Activated CD8-positive, alpha-beta T cell treated with anti-CD3 and anti-CD28 coated beads for 36 hours (primary cell): ENCODE data around the gene ERAL1. TPM values are rescaled to one million over a fixed set of nuclear protein-coding genes. Genes with fewer than 3 reads are reported as not detected.

Source experiments
- ATAC-seq: fragments of 200-7000 bp; cut with Tn5 transposase; one replicate; pipeline ENCODE4 v1.10.0; 2021; ENCODE audit warnings: mild to moderate bottlenecking, moderate library complexity
- CTCF ChIA-PET: fragments of 350-600 bp; sonication (Branson Sonifier 250); formaldehyde crosslinking; loops from one replicate; lab custom pipeline; 2021; ENCODE audit warnings: antibody characterized with exemption; lab: Charles Lee
- POLR2A ChIA-PET: fragments of 350-600 bp; sonication (Branson Sonifier 250); formaldehyde crosslinking; loops from one replicate; lab custom pipeline; 2021; ENCODE audit warnings: antibody characterized with exemption; lab: Charles Lee
- DNase-seq: peaks from one replicate; pipeline ENCODE4 v3.0.0-alpha.2; 2020
- H3K27ac Mint-ChIP-seq: one replicate; pipeline ENCODE4 v1.8.0; 2021; ENCODE audit warnings: mild to moderate bottlenecking, mixed read lengths
- H3K27me3 Mint-ChIP-seq: one replicate; pipeline ENCODE4 v1.8.0; 2021; ENCODE audit warnings: mixed read lengths
- H3K36me3 Mint-ChIP-seq: one replicate; pipeline ENCODE4 v1.8.0; 2021; ENCODE audit warnings: low read depth, mixed read lengths
- H3K4me1 Mint-ChIP-seq: one replicate; pipeline ENCODE4 v1.8.0; 2021; ENCODE audit warnings: low read depth, mixed read lengths
- H3K4me3 Mint-ChIP-seq: one replicate; pipeline ENCODE4 v1.8.0; 2021; ENCODE audit warnings: mild to moderate bottlenecking, moderate library complexity, mixed read lengths
- H3K9me3 Mint-ChIP-seq: one replicate; pipeline ENCODE4 v1.8.0; 2021; ENCODE audit warnings: mixed read lengths
- intact Hi-C: fragments of 100-400 bp; cut with micrococcal nuclease; formaldehyde crosslinking; loops from one replicate; pipeline ENCODE4 v1.10.0; 2022
- total RNA-seq, 2 experiments: library from RNA; stranded (reverse); gene quantifications; one replicate each; pipeline ENCODE4 v1.2.3, GENCODE V29; 2021
- TF ChIP-seq, protein P1 (sequence below): fragments of 200-600 bp; IDR thresholded peaks from one replicate; pipeline ENCODE4 v1.8.0; 2022; ENCODE audit warnings: antibody characterized with exemption, mild to moderate bottlenecking

ERAL1 gene
- 10 to 100 TPM; 58.2 to 60.0 TPM for total RNA-seq

DNA sequence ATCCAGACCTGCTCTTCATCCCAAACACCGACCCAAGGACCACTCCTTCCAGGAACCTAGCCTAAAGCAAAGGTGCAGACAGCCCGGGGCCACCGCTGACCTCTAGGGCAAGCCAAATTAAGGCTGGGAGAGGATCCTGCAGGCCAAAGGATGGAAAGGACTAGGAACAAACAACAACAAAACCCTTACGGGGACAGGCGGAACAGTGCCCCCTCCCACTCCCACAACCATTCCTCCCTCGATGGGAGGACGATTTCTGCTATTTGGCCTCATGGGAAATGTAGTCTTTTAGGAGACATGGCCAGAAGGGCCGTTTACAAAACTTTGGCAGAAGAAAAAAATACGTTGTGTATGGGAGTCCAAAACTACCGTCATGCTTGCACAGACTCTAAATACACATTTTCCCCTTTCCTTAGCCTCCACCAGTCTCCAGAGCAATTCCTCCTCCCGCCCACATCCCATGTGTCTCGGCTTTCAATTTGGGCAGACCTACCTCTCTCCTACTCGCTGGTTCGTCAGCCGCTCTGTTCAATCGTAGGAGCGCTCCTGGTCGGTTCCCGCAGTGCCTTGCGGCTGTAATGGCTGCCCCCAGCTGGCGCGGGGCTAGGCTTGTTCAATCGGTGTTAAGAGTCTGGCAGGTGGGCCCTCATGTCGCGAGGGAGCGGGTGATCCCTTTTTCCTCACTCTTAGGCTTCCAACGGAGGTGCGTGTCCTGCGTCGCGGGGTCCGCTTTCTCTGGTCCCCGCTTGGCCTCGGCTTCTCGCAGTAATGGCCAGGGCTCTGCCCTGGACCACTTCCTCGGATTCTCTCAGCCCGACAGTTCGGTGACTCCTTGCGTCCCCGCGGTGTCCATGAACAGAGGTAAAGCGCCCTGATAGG is at the start of gene ERAL1:
TSS of gene ERAL1 (plus strand) at position 560 of the 879 bp plus-strand sequence. CDS start at position 579, 19 bp downstream.
- peak; percentile 93 for DNase-seq
- peak; percentile 99 for ATAC-seq

DNA sequence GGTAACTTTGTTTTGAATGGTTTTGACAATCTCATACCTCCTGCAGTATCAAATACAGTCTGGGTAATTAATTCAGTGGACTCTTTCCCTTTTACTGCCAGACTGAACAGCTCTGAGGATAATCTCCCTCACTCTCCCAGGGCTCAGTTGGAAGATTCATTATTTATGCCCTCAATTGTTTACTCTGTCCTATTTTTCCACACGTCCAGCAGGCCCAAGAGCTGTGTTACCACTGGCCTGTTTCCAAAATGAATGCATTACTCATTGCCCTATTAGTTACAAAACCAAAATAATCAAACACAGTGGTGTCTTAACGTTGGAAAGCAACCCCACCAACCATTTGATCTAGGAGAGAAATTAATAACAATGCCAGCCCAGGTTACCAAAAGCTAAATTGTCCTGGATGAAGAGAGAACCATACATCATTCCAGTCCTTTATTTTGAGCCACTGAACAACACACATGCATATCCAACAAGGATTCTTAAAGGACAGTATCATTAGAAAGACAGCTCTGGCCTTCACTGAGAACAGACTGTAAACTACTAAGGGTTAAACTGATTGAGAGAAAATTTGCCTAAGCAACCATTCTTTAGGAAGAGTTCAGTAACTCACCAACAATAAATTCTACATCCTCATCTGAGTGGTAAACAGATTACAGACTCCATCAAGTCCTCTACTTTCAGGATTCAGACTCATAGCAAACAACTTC is 46.7 kb upstream of the ERAL1 start:
- DNase-seq: no peak
- Mint-ChIP-seq H3K9me3 (no peaks in the 10 kb centered on the region), H3K36me3 (peaks cover 8% of the 10 kb centered on the region), H3K4me3 (no peak overlapping the region), H3K4me1 (peaks cover 40% of the 10 kb centered on the region), H3K27me3 (no peaks in the 10 kb centered on the region), H3K27ac (peak overlapping the region; percentile 55)
- ChIA-PET POLR2A (interaction anchor here (0.8 to 1.0 kb wide), 3 partner anchors 16 to 95 kb away, joined by 3 to 4 read pairs (median 3); partner anchors contain the start of gene DHRS13), CTCF (interaction anchor here (1.0 to 7.5 kb wide), 7 partner anchors 34 to 109 kb away, joined by 3 to 59 read pairs (median 4); no protein-coding TSS in a partner anchor)
- TF ChIP-seq, protein P1, sequence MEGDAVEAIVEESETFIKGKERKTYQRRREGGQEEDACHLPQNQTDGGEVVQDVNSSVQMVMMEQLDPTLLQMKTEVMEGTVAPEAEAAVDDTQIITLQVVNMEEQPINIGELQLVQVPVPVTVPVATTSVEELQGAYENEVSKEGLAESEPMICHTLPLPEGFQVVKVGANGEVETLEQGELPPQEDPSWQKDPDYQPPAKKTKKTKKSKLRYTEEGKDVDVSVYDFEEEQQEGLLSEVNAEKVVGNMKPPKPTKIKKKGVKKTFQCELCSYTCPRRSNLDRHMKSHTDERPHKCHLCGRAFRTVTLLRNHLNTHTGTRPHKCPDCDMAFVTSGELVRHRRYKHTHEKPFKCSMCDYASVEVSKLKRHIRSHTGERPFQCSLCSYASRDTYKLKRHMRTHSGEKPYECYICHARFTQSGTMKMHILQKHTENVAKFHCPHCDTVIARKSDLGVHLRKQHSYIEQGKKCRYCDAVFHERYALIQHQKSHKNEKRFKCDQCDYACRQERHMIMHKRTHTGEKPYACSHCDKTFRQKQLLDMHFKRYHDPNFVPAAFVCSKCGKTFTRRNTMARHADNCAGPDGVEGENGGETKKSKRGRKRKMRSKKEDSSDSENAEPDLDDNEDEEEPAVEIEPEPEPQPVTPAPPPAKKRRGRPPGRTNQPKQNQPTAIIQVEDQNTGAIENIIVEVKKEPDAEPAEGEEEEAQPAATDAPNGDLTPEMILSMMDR: no peak
- no peak for ATAC-seq
- intact Hi-C loops: loop anchor here (5.0 kb wide), 1 partner anchor 36 kb away; no protein-coding TSS in a partner anchor

More for the DNA sequence above, at the start of gene ERAL1:
- Mint-ChIP-seq H3K27me3 (no peaks in the 10 kb centered on the region), H3K4me1 (peaks cover 30% of the 10 kb centered on the region), H3K4me3 (peak within 1 kb of the TSS; percentile 79), H3K36me3 (peaks cover 10% of the 10 kb centered on the region), H3K27ac (peak within 1 kb of the TSS; percentile 88), H3K9me3 (no peaks in the 10 kb centered on the region)
- CTCF ChIA-PET: no interaction called here
- POLR2A ChIA-PET: interaction anchor here (1.3 to 1.5 kb wide), 2 partner anchors 10 to 39 kb away, joined by 3 to 6 read pairs; no protein-coding TSS in a partner anchor
- TF ChIP-seq, protein P1: no peak
- intact Hi-C loops: loop anchor here (5.0 kb wide), 1 partner anchor 48 kb away; the partner anchor contains the start of gene DHRS13

DNA sequence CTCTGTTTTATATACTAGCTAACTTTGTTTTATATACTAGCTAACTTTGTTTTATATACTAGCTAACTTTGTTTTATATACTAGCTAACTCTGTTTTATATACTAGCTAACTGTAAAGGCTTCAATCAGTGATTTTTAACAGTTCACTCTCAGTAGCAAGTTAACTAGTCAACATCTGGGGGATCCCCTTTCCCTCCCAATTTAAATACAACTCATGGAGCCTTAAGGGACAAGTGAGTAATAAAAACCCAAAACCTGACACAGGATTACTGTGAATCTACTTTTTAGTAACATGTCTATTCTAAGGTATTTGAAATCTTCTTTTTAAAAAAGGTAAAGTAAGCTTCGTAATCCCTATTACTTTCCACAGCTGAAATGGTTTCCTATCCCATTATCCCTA is 44.4 kb upstream of the ERAL1 start:
- intact Hi-C loops: loop anchor here (5.0 to 10.0 kb wide), 3 partner anchors 64 to 484 kb away; partner anchors contain the start of genes NEK8, NUFIP2 and TLCD1
- ChIA-PET POLR2A (interaction anchor here (0.6 to 1.6 kb wide), 8 partner anchors 16 to 148 kb away, joined by 3 to 5 read pairs (median 3); no protein-coding TSS in a partner anchor), CTCF (interaction anchor here (1.1 to 7.5 kb wide), 12 partner anchors 16 to 139 kb away, joined by 3 to 59 read pairs (median 4); partner anchors contain the start of genes FLOT2 and TLCD1)
- Mint-ChIP-seq H3K9me3 (no peaks in the 10 kb centered on the region), H3K27ac (peak overlapping the region; percentile 36), H3K27me3 (no peaks in the 10 kb centered on the region), H3K4me1 (peaks cover 42% of the 10 kb centered on the region), H3K4me3 (peak overlapping the region; percentile 90), H3K36me3 (peaks cover 6% of the 10 kb centered on the region)
- TF ChIP-seq, protein P1: no peak
- DNase-seq: peak; percentile 19
- peak; percentile 19 for ATAC-seq

DNA sequence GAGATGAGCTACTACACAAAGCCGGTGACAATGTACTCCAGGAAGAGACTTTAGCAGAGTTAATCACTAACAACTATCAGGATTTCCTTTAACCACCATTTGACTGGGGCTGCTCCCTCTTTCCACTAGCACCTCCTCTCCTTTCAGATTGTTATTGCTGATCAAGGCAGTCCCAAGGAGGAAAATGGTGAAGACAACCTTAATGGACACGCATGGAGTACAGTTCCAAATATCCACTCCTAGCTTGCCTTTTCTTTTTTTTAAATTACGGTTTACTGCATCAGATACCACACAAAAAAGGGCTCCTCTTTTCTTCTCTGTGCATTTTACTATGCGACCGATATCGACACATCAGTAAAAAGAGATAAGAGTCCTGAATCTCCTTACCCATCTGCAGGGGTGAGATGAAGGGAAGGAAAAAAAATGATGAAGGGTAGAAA is 43.1 kb upstream of the ERAL1 start:
- intact Hi-C loops: loop anchor here (5.0 to 10.0 kb wide), 3 partner anchors 63 to 483 kb away; partner anchors contain the start of genes NEK8, NUFIP2 and TLCD1
- TF ChIP-seq, protein P1: no peak
- ChIA-PET POLR2A (interaction anchor here (1.0 to 1.5 kb wide), 5 partner anchors 15 to 138 kb away, joined by 3 to 4 read pairs (median 3); no protein-coding TSS in a partner anchor), CTCF (interaction anchor here (0.8 to 7.5 kb wide), 10 partner anchors 15 to 165 kb away, joined by 3 to 59 read pairs (median 5); partner anchors contain the start of genes FLOT2 and TLCD1)
- Mint-ChIP-seq H3K9me3 (no peaks in the 10 kb centered on the region), H3K4me1 (peaks cover 42% of the 10 kb centered on the region), H3K36me3 (peaks cover 3% of the 10 kb centered on the region), H3K27ac (peak overlapping the region; percentile 65), H3K4me3 (peak overlapping the region; percentile 90), H3K27me3 (no peaks in the 10 kb centered on the region)
- no peak for ATAC-seq
- no peak for DNase-seq
